Uterus (tissue), 2 donors: ENCODE data around the gene TBXAS1.

Experiments used
- POLR2A ChIP-seq, 2 donors: fragments of 450-650 bp; IDR thresholded peaks; one replicate each; pipeline ENCODE4 v1.6.1; 2016; ENCODE audit warnings: antibody characterized with exemption in 2 of 2, mild to moderate bottlenecking in 1 of 2, moderate library complexity in 1 of 2
- TF ChIP-seq, protein P1 (sequence below), 4 experiments: fragments of 200-600 bp in 2 of 4; fragments of 450-650 bp in 2 of 4; sonication (generic) in 2 of 4; IDR thresholded peaks; one replicate each; pipeline ENCODE4 v1.5.1; 2016 to 2019; ENCODE audit warnings: antibody characterized with exemption in 4 of 4, mild to moderate bottlenecking in 2 of 4, moderate library complexity in 1 of 4

GRCh38 chr7:140059273-140060242 lies 230.5 kb downstream of the TBXAS1 start:
- no peak for TF ChIP-seq POLR2A (IDR thresholded peaks at IDR 0.05)
- TF ChIP-seq, protein P1, sequence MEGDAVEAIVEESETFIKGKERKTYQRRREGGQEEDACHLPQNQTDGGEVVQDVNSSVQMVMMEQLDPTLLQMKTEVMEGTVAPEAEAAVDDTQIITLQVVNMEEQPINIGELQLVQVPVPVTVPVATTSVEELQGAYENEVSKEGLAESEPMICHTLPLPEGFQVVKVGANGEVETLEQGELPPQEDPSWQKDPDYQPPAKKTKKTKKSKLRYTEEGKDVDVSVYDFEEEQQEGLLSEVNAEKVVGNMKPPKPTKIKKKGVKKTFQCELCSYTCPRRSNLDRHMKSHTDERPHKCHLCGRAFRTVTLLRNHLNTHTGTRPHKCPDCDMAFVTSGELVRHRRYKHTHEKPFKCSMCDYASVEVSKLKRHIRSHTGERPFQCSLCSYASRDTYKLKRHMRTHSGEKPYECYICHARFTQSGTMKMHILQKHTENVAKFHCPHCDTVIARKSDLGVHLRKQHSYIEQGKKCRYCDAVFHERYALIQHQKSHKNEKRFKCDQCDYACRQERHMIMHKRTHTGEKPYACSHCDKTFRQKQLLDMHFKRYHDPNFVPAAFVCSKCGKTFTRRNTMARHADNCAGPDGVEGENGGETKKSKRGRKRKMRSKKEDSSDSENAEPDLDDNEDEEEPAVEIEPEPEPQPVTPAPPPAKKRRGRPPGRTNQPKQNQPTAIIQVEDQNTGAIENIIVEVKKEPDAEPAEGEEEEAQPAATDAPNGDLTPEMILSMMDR (IDR thresholded peaks at IDR 0.05): no peak
